ENCODE data around the gene P3H1.
"Not testable (repeated sequence)": the region's sequence is repeated elsewhere in the genome, so short reads cannot be mapped to it uniquely, and the experiment has no call there.

The P3H1 gene, protein sequence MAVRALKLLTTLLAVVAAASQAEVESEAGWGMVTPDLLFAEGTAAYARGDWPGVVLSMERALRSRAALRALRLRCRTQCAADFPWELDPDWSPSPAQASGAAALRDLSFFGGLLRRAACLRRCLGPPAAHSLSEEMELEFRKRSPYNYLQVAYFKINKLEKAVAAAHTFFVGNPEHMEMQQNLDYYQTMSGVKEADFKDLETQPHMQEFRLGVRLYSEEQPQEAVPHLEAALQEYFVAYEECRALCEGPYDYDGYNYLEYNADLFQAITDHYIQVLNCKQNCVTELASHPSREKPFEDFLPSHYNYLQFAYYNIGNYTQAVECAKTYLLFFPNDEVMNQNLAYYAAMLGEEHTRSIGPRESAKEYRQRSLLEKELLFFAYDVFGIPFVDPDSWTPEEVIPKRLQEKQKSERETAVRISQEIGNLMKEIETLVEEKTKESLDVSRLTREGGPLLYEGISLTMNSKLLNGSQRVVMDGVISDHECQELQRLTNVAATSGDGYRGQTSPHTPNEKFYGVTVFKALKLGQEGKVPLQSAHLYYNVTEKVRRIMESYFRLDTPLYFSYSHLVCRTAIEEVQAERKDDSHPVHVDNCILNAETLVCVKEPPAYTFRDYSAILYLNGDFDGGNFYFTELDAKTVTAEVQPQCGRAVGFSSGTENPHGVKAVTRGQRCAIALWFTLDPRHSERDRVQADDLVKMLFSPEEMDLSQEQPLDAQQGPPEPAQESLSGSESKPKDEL

DNA sequence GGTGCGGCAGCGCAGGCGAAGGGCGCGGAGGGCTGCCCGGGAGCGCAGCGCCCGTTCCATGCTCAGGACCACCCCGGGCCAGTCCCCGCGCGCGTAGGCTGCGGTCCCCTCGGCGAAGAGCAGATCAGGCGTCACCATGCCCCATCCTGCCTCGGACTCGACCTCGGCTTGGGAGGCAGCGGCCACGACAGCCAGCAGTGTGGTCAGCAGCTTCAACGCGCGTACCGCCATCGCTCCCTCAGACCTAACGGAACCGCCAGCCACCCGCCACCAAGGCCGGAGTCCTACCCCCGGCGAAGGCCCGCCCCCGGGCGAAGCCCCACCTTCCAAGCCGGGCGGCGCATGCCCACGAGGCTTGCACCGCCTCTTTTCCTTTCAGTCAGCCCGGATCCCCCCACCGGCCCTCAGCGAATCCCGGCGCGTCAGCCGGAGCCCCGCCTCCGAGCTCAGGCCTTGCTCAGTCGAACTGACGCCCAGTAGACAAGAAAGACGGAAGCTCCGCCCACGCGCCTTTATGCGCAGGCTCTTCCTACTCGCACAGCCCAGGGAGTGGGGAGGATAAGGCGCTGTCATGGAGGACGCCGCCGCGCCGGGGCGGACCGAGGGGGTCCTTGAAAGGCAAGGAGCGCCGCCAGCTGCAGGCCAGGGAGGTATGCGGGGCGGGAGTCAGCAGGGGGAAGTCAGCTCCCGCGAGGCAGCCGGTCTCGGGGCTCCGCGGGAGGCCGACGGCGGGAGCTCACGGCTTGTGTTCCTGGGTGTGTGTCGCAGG, at the start of gene P3H1, which contains the start of gene C1orf50:
Gene P3H1, minus strand, starts transcription at position 288 of the 769 bp plus-strand sequence. Its CDS starts 57 bp downstream, at position 231.
Gene C1orf50, plus strand, starts transcription at position 509 of the 769 bp plus-strand sequence. Its CDS starts 63 bp downstream, at position 572.
- DNase-seq (ENCODE audit: low read depth), result peak; percentile 99

DNA sequence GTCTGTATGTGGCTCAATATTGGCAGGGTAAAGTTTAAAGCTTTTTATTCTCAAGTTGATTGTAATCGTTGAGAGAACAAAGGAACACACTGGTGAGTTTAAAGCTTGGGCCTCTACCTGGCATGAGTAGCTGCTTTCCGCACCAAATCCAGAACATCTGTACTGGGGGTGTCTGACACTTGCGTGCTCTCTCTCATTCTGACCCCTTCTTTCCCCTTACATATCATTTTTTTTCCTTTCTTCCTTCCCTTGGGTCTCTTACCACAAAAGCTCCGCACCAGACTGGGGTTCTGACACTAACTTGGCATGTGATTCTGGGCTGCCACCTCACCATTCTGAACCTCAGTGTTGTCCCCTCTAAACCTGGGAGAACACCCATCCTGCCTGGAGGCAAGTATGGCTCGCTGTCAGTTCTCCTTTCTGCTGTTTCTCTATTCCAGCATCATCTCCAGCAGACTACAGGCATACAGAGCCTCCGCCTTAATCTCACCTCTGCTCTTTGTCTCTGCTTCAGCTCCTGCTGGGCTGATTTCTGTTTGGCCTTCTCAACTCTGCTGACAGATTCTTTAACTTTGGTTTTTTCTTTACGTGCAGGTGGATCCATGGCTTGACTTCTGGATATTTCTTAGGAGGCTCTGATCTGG, 49.2 kb upstream of the P3H1 start:
- DNase-seq (ENCODE audit: low read depth), result no peak

DNA sequence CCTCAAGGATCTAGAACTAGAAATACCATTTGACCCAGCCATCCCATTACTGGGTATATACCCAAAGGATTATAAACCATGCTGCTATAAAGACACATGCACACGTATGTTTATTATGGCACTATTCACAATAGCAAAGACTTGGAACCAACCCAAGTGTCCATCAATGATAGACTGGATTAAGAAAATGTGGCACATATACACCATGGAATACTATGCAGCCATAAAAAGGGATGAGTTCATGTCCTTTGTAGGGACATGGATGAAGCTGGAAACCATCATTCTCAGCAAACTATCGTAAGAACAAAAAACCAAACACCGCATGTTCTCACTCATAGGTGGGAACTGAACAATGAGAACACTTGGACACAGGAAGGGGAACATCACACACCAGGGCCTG, 48.0 kb upstream of the P3H1 start:
- DNase-seq (ENCODE audit: low read depth), result not testable (repeated sequence)

DNA sequence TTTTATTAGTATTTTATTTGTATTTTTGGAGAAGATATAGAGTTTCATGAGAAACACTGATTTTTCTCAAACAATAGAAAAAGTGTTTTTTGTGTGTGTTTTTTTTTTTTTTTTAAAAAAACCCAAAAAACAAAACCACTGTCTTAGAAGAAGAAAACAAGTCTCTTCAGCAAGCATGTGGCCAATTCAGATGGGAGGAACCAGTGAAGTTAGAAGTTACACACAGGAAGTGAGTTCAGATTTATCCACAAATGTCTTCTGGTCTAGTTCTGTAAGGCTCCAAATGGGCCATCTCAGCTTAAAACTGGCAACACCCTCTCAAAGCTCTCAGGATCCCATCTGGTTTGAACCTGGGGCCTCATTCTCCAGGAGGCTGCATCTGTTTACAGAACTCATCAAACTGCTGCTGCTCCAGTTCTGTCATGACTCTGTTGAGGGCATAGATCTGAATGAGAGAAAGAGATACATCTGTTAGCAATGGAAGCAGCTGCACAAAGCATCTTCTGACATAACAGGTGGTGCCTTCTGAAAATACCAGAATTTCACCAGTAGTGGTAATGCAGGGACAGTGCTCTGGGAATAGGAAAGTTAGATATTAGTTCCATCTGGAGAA, 40.3 kb upstream of the P3H1 start:
- DNase-seq (ENCODE audit: low read depth), result no peak

DNA sequence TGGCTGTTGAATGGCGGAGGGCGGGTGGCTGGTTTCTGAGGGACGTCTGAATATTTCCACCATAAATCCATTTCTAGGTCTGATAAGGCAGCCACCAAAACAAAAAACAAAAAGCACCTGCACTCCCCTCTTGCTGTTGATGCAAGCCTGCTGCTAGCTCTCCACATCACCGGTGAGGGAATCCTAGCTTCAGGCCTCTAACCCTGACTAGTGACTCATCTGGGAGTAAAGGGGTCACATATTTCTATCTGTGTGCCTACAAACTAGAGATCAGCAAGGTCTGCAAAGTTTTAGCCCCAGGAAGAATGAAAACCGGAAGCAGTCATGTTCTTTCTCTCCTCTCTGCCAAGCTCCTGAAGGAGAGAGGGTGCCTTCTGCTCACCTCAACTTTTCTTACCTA, 39.8 kb upstream of the P3H1 start:
- DNase-seq (ENCODE audit: low read depth), result no peak

DNA sequence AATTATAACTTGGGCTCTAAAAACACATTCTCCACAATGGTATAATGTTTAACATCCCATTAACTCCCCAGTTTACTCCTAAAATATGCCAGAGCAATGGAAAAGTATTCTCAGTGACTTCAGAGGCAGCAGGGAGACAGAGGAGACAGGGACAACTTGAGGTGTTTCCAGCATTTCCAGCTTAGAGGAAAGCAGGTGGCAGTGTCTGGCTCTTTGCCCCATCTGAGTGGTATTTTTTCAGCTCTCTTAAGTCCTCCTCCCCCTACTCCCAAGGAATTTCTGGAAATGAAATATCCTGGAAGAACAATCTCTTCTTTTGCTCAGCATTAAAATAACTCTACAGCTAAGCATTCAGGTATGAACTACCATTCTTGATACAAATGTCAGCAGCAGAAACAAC, 39.3 kb upstream of the P3H1 start:
- no peak for DNase-seq (ENCODE audit: low read depth)

DNA sequence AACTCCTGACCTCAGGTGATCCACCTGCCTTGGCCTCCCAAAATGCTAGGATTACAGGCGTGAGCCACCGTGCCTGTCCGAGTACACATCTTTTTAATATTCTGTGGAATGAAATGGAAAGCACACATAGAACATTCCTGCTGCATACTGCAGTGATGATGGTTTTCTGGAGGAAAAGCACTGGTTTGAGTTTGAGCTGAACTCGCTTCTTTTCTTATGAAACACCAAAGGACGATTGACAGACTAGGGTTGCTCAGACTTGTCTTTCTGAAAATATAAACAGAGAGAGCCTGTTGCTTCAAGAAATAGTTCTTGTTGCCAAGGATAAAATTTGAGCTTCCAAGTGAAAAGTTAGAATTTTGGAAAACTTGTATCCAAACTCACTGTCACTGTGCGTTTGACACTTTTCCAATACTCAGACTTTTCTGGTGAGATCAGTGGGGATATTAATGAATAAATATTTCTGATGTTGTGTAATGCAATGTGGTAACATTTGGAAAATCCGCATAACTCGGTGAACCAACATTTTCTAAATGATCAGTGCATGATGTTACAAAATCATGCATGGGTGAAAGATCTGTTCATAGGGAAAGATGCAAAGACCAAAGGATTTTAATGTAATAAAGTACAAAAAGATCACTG, 35.1 kb upstream of the P3H1 start:
- DNase-seq (ENCODE audit: low read depth), result peak; percentile 18

DNA sequence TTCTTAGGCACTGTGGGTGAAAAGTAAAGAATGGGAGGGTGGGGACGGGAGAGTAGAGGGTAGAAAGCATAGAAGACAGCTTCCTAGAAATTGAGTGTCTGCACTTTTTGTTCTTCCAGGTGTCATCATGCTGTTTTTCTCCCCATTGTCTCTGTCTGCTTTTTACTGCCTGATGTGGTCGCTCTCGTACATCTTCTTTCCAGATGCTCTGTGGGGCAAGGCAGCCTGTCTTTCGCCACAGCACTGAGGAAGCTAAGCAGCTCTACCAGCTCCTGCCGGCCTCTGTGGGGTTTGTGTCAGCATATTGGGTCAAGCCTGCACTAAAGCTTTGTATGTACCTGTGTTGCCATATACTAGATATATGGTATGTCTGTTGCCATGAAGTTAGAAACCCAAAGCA, 31.2 kb upstream of the P3H1 start:
- no peak for DNase-seq (ENCODE audit: low read depth)

DNA sequence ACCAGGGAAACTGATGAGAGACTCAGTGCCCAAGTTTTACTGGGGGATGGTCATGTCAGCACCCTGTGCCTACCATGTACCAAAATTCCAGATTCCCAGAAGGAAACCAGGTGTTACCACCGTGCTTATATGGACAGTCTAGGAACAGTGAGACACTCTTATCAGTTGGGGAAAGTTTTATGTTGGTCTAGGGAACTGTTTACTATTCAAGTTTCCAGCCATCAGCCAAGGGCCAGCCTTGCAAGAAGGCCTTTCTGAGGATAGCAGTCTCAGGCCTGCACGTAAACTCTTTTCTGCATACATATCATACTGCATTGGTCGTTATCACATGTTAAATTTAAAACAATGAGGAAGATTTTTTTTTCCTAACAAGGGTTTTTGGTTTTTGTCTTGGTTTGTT, 30.6 kb upstream of the P3H1 start:
- no peak for DNase-seq (ENCODE audit: low read depth)

DNA sequence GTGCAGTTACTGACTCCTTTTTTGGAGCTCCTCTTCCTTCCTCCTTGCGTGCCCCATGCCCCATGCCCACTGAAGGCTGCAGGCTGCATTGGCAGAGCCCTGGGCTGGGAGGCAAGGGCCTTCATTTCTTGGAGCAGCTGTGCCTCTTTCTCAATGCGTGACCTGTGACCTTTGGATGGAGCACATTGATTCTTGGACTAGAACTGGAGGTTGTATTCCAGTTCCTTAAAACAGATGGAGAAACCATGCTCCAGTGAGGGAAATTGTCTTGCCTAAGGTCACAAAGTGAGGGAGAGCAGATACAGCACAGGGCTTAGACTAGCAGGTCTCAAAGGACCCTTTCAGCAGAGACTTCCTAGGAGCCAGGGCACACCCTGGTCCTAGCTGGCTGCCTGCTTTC, 27.0 kb upstream of the P3H1 start:
- DNase-seq (ENCODE audit: low read depth), result no peak

DNA sequence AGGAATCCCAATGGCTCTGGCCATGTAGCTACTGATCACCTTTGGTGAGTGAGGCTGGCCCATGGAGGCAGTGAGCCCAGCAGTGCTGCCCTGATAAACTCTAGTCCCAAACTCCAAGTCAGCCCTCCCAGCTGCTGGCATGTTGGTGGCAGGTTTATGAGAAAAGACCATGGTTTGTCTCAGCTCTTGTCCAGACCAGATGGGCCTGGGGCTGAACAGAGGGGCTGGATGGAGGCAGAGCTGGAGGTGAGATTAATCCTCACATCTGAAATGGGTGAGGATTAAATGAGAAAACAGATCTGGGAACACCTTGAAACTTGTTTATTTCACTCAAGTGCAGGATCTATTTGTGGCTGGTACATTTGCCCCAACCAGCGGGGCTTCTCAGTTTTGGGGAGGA, 21.2 kb upstream of the P3H1 start:
- DNase-seq (ENCODE audit: low read depth), result no peak

DNA sequence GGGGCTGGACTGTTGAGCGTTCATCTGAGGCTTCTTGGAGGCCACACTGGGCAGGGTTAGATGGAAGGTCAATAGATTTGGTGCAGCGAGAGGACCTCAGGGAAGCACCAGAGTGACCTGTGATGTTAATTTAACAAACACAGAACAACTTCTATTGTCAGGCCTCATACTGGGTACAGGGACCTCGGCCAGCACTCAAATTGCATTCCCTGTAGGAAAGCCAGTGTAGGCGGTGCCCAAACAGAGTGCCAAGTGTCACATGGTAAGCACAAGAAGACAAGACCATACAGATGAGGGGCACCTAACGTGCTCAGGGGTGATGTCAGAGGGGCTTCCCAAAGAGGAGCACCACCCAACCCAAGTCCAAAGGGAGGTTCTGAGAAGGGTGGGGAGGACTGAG, 19.3 kb upstream of the P3H1 start:
- DNase-seq (ENCODE audit: low read depth), result no peak

DNA sequence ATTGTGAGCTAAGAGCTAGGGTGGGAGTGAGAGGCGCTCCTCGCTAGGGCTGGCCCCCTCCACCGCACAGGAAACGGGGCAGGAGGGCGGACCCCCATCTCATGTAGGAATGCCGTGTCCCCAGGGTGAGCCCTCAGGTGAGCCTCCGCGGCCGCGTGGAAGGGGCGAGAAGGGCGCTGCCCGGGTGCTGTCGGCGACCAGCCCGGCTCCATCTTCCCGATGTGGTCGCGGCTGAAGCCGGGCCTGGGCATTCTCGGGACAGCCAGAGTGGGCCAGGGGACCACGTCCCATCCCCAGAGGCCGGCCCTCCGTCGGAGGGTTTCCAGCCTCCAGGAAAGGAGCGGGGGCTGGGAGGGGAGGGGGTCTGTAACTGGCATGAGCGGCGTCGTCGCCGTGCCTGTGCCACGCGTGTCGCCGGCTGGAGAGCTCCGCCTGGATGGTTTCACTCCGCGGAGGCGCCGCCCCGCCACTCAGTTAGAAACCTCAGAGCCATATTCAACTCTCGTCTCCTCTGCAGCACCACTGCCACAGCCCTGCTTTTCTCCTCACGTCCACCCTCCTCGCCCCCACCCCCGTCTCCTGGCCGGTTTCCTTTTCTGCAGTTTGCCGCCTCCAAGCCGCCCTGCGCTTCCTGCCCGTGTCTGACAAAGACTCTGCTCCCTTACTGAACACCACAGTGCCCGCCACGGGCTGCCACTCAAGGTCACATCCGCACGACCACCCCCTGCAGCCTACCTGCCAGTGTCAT, 18.3 kb upstream of the P3H1 start, which contains the start of gene TMEM269:
Gene TMEM269, plus strand, starts transcription at position 46 of the 748 bp plus-strand sequence. CDS start 4,903 bp downstream, outside the sequence.
- DNase-seq (ENCODE audit: low read depth), result no peak

DNA sequence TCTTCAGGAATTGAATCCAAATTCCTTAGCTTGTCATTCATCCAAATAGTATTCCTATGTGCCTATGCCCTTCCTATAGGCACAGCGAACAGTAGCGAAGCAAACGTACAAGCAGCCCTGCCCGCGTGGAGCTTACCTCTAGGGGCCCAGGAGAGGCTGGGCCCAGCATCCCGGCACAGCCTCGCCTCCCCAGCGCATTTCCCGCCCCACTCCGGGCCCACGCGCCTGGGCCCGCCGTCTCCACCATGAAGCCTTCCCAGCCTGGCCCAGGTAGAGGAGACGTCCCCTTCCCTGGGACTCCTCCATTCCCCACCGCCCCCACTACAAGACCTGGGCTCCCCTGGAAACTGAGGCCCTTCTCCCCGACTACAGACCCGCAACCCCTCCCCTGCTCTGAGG, 17.7 kb upstream of the P3H1 start:
- DNase-seq (ENCODE audit: low read depth), result no peak

DNA sequence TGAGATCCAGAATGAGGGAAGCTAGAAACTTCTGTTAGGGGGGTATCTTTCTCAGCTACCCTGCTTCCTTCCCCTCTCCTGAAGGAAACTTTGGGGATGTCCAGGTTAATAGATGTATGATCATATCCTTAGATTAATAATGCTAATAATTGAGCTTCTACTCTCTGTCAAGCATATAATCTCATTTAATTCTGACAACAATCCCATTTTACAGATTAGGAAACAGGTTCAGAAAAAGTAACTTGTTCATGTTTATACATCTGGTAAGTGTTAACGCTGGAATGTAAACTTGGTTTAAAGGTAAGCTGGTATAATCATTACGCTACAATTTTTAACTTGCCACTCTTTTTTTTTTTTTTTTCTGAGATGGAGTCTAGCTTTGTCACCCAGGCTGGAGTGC, 16.3 kb upstream of the P3H1 start:
- no peak for DNase-seq (ENCODE audit: low read depth)

DNA sequence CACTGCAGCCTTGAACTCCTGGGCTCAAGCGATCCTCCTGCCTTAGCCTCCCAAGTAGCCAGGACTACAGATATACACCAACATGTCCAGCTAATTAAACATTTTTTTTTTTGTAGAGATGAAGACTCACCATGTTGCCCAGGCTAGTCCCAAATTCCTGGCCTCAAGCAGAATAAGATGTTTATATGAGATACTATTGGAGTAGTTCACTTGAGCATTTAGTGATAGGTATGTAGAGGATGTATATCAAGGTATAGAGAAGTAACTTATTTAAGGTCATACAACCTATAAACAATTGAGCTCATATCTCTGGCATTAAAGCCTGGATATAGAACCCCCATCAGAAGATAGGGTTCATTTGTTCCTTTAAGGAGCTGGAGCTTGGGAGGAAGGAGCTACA, 13.3 kb upstream of the P3H1 start:
- DNase-seq (ENCODE audit: low read depth), result no peak

DNA sequence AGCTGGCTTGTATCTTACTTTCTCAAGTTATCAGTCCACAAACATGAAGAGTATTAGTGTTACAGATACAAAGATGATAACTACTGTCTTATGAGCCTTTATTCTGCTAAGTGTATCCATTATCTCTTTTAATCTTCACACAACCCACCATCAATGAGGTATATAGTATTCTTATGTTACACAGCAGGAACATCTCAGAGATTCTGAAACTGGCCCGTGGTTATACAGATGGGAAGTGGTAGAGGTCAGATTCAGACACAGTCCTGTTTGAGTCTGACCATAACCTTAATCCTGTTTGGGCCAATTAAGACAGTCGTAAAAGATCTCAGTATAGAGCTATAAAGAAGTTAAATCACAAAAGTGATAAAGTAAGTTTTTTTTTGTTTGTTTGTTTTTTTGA, 12.9 kb upstream of the P3H1 start:
- no peak for DNase-seq (ENCODE audit: low read depth)

DNA sequence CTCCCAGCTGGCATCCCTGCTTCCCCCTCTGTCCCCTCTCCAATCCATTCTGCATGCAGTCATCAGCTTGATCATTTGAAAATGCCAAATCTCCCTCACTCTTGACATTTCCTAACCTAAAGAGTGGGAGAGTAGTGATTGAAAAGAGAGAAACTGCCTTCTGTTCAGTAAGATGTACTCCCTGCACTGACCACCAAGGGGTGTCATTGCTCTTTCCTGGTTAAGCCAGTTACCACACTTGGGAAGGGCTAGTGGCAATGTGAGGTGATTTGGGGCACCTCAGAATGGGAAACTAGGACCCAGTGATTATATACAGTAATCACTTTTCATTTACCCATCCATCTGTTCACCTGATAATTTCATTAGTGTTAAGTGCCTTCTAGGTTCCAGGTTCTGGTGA, 11.0 kb upstream of the P3H1 start:
- no peak for DNase-seq (ENCODE audit: low read depth)

DNA sequence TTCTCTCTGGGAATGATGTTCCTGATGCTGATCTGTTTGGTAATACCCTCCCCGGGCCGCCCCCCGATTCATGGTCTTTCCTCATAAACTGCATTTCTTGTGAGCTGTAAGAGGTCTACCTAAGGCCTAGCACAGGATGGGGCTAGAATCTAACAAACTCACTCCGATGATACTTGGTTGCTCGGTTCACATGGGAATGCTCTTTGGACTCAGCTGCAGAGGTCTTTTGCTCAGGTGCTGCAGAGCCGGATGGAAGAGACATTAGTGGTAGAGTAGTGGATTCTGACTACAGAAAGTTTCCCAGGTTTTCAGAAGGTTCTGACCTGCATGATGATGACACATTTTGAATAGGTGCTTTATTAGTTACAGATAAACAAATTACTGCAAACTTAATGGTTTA, 9.7 kb upstream of the P3H1 start:
- DNase-seq (ENCODE audit: low read depth), result no peak

DNA sequence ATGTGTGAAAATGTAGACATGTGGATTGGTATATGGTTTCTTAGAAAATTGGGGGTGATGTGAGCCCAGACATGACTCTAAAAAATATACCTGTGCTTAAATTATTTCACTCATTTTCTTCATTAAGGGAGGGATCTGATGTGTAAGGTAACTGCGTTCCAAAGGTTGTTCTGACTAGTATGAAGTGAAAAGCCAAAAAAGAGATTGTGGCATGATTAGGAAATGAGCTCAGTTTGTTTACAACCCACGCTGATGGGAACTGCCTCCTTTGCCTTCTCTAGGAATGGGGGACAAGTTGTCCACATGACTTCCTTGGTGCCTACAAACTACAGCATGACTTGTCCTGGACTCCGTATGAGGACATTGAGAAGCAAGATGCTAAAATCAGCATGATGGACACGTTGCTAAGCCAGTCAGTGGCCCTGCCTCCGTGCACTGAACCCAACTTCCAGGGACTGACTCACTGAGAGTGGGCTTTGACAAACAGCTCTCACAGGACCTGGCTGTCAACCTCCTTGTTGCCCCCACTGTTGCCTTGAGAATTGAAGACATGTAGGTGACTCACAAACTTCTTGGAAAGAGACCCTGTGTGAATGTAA, 8.2 kb upstream of the P3H1 start:
- no peak for DNase-seq (ENCODE audit: low read depth)
